Endodermal cell (in vitro differentiated cells): ENCODE results near the gene TNK2. TPM values are rescaled to one million over a fixed set of nuclear protein-coding genes. Genes with fewer than 3 reads are reported as not detected.

Experiments used
- DNase-seq: peaks from one replicate; pipeline ENCODE4 v3.0.0-alpha.2; 2017
- H3K27ac ChIP-seq: 2 replicates; pipeline ENCODE4 v1.5.1; 2013; ENCODE audit warnings: mild to moderate bottlenecking, low read depth, low read length, moderate library complexity
- H3K27me3 ChIP-seq: 2 replicates; pipeline ENCODE4 v1.6.1; 2013; ENCODE audit warnings: mild to moderate bottlenecking, low read length, moderate library complexity; ENCODE audit not compliant: insufficient read depth, control insufficient read depth, poor library complexity, severe bottlenecking
- H3K36me3 ChIP-seq: 2 replicates; pipeline ENCODE4 v1.7.0; 2013; ENCODE audit warnings: mild to moderate bottlenecking, low read length, moderate library complexity; ENCODE audit not compliant: control insufficient read depth, insufficient read depth
- H3K4me1 ChIP-seq: one replicate; pipeline ENCODE4 v1.7.0; 2013; ENCODE audit warnings: low read length; ENCODE audit not compliant: control insufficient read depth, insufficient read depth
- H3K4me3 ChIP-seq: 2 replicates; pipeline ENCODE4 v1.5.1; 2013; ENCODE audit warnings: mild to moderate bottlenecking, low read length, moderate library complexity
- H3K9ac ChIP-seq: 2 replicates; pipeline ENCODE4 v1.6.1; 2013; ENCODE audit warnings: mild to moderate bottlenecking, low read length, moderate library complexity; ENCODE audit not compliant: poor library complexity, severe bottlenecking; ENCODE audit errors: extremely low read depth
- H3K9me3 ChIP-seq: 2 replicates; pipeline ENCODE4 v1.6.1; 2013; ENCODE audit warnings: mild to moderate bottlenecking, low read length, moderate library complexity; ENCODE audit not compliant: control insufficient read depth
- H3K27ac Mint-ChIP-seq: 2 replicates; pipeline ENCODE4 v1.8.0; 2020; ENCODE audit warnings: mixed read lengths
- H3K27me3 Mint-ChIP-seq: 2 replicates; pipeline ENCODE4 v1.8.0; 2021; ENCODE audit warnings: mild to moderate bottlenecking, mixed read lengths; ENCODE audit not compliant: insufficient read depth
- H3K36me3 Mint-ChIP-seq: 2 replicates; pipeline ENCODE4 v1.8.0; 2020; ENCODE audit warnings: low read depth, mixed read lengths
- H3K4me1 Mint-ChIP-seq: 2 replicates; pipeline ENCODE4 v1.8.0; 2020; ENCODE audit warnings: mixed read lengths
- H3K4me3 Mint-ChIP-seq: 2 replicates; pipeline ENCODE4 v1.8.0; 2020; ENCODE audit warnings: mild to moderate bottlenecking, moderate library complexity, mixed read lengths
- H3K9me3 Mint-ChIP-seq: 2 replicates; pipeline ENCODE4 v1.8.0; 2020; ENCODE audit warnings: mild to moderate bottlenecking, mixed read lengths
- CTCF ChIP-seq: fragments of 200-600 bp; sonication (generic); conservative IDR thresholded peaks from 2 replicates; pipeline ENCODE4 v1.5.0; 2021; ENCODE audit warnings: antibody characterized with exemption, mild to moderate bottlenecking
- WGBS, 2 experiments: methylation state at CpG; one replicate each; pipeline versions ENCODE4 v1.1.5 to v1.1.7; 2013; ENCODE audit warnings: missing lambda C conversion rate in 2 of 2, mixed read lengths in 1 of 2; ENCODE audit not compliant: insufficient coverage in 1 of 2, insufficient read length in 1 of 2; 5-methylcytosine and 5-hydroxymethylcytosine counted together
- total RNA-seq, 2 donors: library from RNA; stranded (reverse); fragmentation: NEBNext Ultra II Directional in 1 of 2; extraction: Animal tissue kit (Norgen Biotek cat#: 25700) in 1 of 2; gene quantifications; 2 replicates in 1 of 2; 3 replicates in 1 of 2; pipeline ENCODE4 v1.2.1, GENCODE V29; 2021

The TNK2 gene
- total RNA-seq, 2 donors from 2014 or later, result 53.2 to 85.7 TPM

GRCh38 chr3:195911946-195912270 lies 3.6 kb upstream of the TNK2 start:
- Histone ChIP-seq H3K27ac (no peak overlapping the region), H3K4me1 (peaks cover 17% of the 10 kb centered on the region), H3K27me3 (no peaks in the 10 kb centered on the region), H3K9ac (no peak overlapping the region), H3K36me3 (no peaks in the 10 kb centered on the region), H3K9me3 (no peaks in the 10 kb centered on the region), H3K4me3 (no peak overlapping the region)
- Mint-ChIP-seq H3K27ac (peak overlapping the region; percentile 48), H3K27me3 (peaks cover 12% of the 10 kb centered on the region), H3K36me3 (no peaks in the 10 kb centered on the region), H3K9me3 (no peaks in the 10 kb centered on the region), H3K4me1 (peaks cover 39% of the 10 kb centered on the region), H3K4me3 (no peak overlapping the region)
- 92% methylated on average over 4 of the region's 4 CpGs; no CpG with 5 or more reads in 1 of the 2 experiments for WGBS, 2 experiments
- DNase-seq, result peak; percentile 74
- TF ChIP-seq CTCF, result no peak

- Mint-ChIP-seq H3K4me3 (no peak overlapping the region), H3K9me3 (no peaks in the 10 kb centered on the region), H3K27me3 (peaks cover 7% of the 10 kb centered on the region), H3K27ac (peak overlapping the region; percentile 48), H3K36me3 (peaks cover 4% of the 10 kb centered on the region), H3K4me1 (peaks cover 37% of the 10 kb centered on the region)
- H3K36me3 ChIP-seq, result no peaks in the 10 kb centered on the region
- peaks cover 20% of the 10 kb centered on the region for H3K4me1 ChIP-seq
- 86 to 92% methylated on average over 11 to 14 of the region's 14 CpGs for WGBS, 2 experiments
- H3K27me3 ChIP-seq, result no peaks in the 10 kb centered on the region
- no peak for DNase-seq
- H3K9me3 ChIP-seq, result no peaks in the 10 kb centered on the region
- no peak overlapping the region for H3K9ac ChIP-seq
- H3K4me3 ChIP-seq, result no peak overlapping the region
- no peak overlapping the region for H3K27ac ChIP-seq
- TF ChIP-seq CTCF, result no peak
These were observed 2.9 kb upstream of the TNK2 start for GRCh38 chr3:195911041-195911945.

- Histone ChIP-seq H3K27ac (no peak overlapping the region), H3K27me3 (no peaks in the 10 kb centered on the region), H3K9me3 (no peaks in the 10 kb centered on the region), H3K9ac (no peak overlapping the region), H3K4me3 (peak overlapping the region; percentile 83), H3K36me3 (peaks cover 5% of the 10 kb centered on the region), H3K4me1 (peaks cover 20% of the 10 kb centered on the region)
- Mint-ChIP-seq H3K4me1 (peaks cover 40% of the 10 kb centered on the region), H3K4me3 (peak overlapping the region; percentile 81), H3K27ac (peak overlapping the region; percentile 87), H3K27me3 (peaks cover 3% of the 10 kb centered on the region), H3K36me3 (peaks cover 10% of the 10 kb centered on the region), H3K9me3 (no peaks in the 10 kb centered on the region)
- no peak for DNase-seq
- TF ChIP-seq CTCF, result no peak
- WGBS, 2 experiments, result 79 to 88% methylated on average over 7 to 8 of the region's 8 CpGs
These were observed 2.1 kb upstream of the TNK2 start for GRCh38 chr3:195910499-195910845.
